GM15510 (cell line): ENCODE measurements around the gene NNMT.

Experiments
- POLR2A ChIP-seq: IDR thresholded peaks from 3 replicates; pipeline ENCODE4 v1.6.1; 2011; ENCODE audit warnings: borderline replicate concordance; ENCODE audit not compliant: insufficient read length; ENCODE audit errors: extremely low read depth

NNMT gene

DNA sequence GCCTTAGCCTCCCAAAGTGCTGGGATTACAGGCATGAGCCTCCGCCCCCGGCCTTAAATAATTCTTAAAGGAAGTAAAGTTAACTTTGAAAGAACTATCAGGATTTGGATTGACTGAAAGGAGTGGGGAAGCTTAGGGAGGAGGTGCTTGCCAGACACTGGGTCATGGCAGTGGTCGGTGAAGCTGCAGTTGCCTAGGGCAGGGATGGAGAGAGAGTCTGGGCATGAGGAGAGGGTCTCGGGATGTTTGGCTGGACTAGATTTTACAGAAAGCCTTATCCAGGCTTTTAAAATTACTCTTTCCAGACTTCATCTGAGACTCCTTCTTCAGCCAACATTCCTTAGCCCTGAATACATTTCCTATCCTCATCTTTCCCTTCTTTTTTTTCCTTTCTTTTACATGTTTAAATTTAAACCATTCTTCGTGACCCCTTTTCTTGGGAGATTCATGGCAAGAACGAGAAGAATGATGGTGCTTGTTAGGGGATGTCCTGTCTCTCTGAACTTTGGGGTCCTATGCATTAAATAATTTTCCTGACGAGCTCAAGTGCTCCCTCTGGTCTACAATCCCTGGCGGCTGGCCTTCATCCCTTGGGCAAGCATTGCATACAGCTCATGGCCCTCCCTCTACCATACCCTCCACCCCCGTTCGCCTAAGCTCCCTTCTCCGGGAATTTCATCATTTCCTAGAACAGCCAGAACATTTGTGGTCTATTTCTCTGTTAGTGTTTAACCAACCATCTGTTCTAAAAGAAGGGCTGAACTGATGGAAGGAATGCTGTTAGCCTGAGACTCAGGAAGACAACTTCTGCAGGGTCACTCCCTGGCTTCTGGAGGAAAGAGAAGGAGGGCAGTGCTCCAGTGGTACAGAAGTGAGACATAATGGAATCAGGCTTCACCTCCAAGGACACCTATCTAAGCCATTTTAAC, at the start of gene NNMT:
TSS of gene NNMT (plus strand) at position 724 of the 929 bp plus-strand sequence. CDS start at position 882, 158 bp downstream.
- no peak for TF ChIP-seq POLR2A

- TF ChIP-seq POLR2A = no peak
These were observed 49.0 kb upstream of the NNMT start for GRCh38 chr11:114247070-114247789.

DNA sequence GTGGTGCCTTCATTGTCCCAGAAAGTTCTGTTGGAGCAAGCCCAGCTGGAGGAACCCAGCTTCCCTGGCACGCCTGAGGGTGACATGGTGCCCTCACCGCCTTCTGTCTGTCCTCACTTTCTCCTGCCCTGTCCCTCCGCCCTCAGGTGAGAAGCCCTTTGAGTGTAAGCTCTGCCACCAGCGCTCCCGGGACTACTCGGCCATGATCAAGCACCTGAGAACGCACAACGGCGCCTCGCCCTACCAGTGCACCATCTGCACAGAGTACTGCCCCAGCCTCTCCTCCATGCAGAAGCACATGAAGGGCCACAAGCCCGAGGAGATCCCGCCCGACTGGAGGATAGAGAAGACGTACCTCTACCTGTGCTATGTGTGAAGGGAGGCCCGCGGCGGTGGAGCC, 46.0 kb upstream of the NNMT start:
- no peak for TF ChIP-seq POLR2A

DNA sequence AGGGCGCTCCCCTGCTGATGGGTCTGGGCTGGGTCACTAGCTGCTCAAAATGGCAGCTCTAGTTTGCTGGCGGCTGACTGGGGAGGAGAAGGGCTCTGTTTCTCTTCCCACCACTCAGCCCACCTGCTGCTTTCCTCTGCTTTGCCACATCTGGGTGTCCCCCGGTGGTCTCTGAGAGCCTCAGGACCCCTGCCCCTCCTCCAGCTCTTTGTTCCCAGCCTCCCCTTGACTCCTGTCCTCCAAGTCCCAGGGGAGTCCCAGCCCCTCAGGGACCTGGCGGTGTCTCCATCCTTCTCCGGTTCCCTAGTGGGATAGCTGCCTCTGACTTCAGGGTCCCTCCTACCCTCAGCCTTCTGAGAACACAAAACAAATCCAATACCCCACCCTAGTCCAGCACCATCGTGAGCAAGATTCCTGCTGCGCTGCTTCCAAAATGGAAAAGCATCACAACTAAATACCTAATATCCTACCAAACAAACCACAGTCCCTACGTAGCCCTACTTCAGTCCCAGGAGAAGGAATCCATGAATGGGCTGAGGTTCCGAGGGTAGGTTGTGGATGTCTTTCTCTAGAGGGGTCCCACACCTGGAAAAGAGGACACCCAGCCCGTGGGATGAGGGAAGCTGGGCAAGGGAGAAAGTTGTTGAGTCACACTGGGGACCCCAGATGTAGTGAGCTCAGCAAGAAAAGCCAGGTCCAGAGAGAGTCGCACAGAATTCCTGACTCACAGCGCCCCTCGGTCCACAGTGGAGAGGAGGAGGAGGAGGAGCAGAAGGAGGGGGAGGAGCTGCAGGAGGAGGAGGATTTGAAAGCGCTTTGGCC, 45.0 kb upstream of the NNMT start:
- no peak for TF ChIP-seq POLR2A

GRCh38 chr11:114251815-114252337, 44.3 kb upstream of the NNMT start:
- TF ChIP-seq POLR2A = no peak

DNA sequence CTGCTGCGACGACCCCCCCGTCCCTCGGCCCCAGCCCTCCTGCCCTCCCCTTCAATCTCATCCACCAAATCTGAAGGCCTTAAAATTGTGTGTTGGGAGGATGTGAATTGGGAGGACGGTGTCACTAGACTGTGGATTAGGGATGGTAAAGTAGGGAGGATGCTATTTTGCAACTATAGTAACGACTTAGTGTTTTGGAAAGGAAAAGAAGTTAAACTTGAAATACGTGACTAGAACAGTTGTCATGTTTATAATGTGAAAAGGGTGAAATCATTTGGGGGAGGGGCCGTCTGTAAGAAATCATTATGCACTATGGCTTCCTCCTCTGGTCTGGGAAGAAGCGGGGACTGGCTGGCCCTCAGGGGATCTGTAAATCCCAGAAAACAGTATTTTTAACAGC, 43.4 kb upstream of the NNMT start:
- no peak for TF ChIP-seq POLR2A

DNA sequence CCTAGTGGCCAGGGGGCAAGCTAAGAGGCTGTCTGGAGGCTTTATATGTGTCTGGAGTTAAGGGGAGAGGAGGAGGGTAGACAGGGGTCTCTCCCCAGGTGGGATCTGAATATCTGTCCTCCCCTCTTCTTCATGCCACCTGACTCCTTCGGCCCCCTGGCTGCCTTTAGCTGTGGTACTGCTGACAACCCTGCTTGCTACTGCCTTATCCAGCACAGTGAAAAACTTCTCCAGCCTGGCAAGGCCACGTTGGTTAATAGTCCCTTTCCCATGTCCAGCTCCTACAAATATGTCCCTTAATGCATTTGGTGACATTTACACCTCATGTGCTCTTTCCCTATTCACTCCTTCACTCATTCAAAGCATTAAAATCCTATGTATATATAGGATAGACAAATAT, 42.4 kb upstream of the NNMT start:
- TF ChIP-seq POLR2A = no peak

GRCh38 chr11:114254571-114255146, 41.5 kb upstream of the NNMT start:
- no peak for TF ChIP-seq POLR2A

DNA sequence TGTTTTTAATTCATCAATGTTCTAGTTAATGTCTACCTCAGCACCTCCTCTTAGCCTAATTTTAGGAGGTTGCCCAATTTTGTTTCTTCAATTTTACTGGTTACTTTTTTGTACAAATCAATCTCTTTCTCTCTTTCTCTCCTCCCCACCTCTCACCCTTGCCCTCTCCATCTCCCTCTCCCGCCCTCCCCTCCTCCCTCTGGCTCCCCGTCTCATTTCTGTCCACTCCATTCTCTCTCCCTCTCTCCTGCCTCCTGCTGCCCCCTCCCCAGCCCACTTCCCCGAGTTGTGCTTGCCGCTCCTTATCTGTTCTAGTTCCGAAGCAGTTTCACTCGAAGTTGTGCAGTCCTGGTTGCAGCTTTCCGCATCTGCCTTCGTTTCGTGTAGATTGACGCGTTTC, 40.9 kb upstream of the NNMT start:
- no peak for TF ChIP-seq POLR2A

- no peak for TF ChIP-seq POLR2A
These were observed 39.8 kb upstream of the NNMT start for GRCh38 chr11:114256176-114256966.

GRCh38 chr11:114256967-114257286, 39.3 kb upstream of the NNMT start:
- no peak for TF ChIP-seq POLR2A

GRCh38 chr11:114257621-114258558, 38.3 kb upstream of the NNMT start:
- no peak for TF ChIP-seq POLR2A

- no peak for TF ChIP-seq POLR2A
These were observed 37.5 kb upstream of the NNMT start for GRCh38 chr11:114258696-114259095.
